GM12891 (cell line): ENCODE measurements around the gene ZNF865. TPM values are rescaled to one million over a fixed set of nuclear protein-coding genes. Genes with fewer than 3 reads are reported as not detected.
A peak's percentile ranks its signal among the peaks of the same experiment; 100 is the strongest.
"Not testable (repeated sequence)": the region's sequence is repeated elsewhere in the genome, so short reads cannot be mapped to it uniquely, and the experiment has no call there.

Experiments
- DNase-seq: peaks from one replicate; pipeline ENCODE4 v3.0.0; 2011; ENCODE audit warnings: low spot score; ENCODE audit not compliant: insufficient read length
- FAIRE-seq: peaks from 2 replicates; lab custom pipeline; 2011; peaks lifted over from hg19 to GRCh38; lab: Jason Lieb, UNC
- PAX5 ChIP-seq: IDR thresholded peaks from 2 replicates; pipeline ENCODE4 v1.6.1; 2011; ENCODE audit warnings: low read length, moderate library complexity, mild to moderate bottlenecking; ENCODE audit not compliant: insufficient read depth, severe bottlenecking
- POLR2A ChIP-seq: IDR thresholded peaks from 2 replicates; pipeline ENCODE4 v1.6.1; 2011; ENCODE audit warnings: low read depth, low read length, control low read depth
- POLR2AphosphoS5 ChIP-seq: IDR thresholded peaks from 2 replicates; pipeline ENCODE4 v1.6.1; 2011; ENCODE audit warnings: low read depth, low read length, control low read depth
- POU2F2 ChIP-seq: IDR thresholded peaks from 2 replicates; pipeline ENCODE4 v1.6.1; 2011; ENCODE audit warnings: low read depth, mild to moderate bottlenecking, control low read depth, low read length, moderate library complexity
- SPI1 ChIP-seq: IDR thresholded peaks from 2 replicates; pipeline ENCODE4 v1.6.1; 2011; ENCODE audit warnings: low read depth, low read length, control low read depth
- TAF1 ChIP-seq: IDR thresholded peaks from 2 replicates; pipeline ENCODE4 v1.6.1; 2011; ENCODE audit warnings: low read depth, low read length, control low read depth
- polyA plus RNA-seq: library from polyadenylated mRNA; unstranded; fragments of >200 nt; gene quantifications from one replicate; pipeline ENCODE4 v1.2.1, GENCODE V29; 2012; ENCODE audit warnings: low read depth, missing spikeins, inconsistent platforms; ENCODE audit not compliant: missing spikeins

The ZNF865 gene
- polyA plus RNA-seq: 4.6 TPM

GRCh38 chr19:55605637-55606470, at the start of gene ZNF865:
TSS of gene ZNF865 (plus strand) at chr19:55605647. CDS start at chr19:55613619, 7,972 bp downstream.
- TF ChIP-seq POLR2AphosphoS5: no peak; the same call in 1 of the 2 replicates
- peak; percentile 3; the same call in 1 of the 2 replicates for TF ChIP-seq TAF1
- no peak for DNase-seq
- peak; percentile 88 for FAIRE-seq

GRCh38 chr19:55559684-55560083, 45.8 kb upstream of the ZNF865 start:
- TF ChIP-seq SPI1: no peak
- no peak for TF ChIP-seq POU2F2
- no peak for TF ChIP-seq POLR2A
- TF ChIP-seq TAF1: no peak
- TF ChIP-seq PAX5: no peak
- TF ChIP-seq POLR2AphosphoS5: no peak
- DNase-seq (no peak), FAIRE-seq (no peak)

- no peak for DNase-seq
- TF ChIP-seq POLR2A (no peak), SPI1 (no peak), POLR2AphosphoS5 (no peak), PAX5 (no peak), POU2F2 (no peak), TAF1 (no peak)
Observed at GRCh38 chr19:55563261-55563690, 42.2 kb upstream of the ZNF865 start.

GRCh38 chr19:55566823-55567222, 38.6 kb upstream of the ZNF865 start:
- FAIRE-seq: no peak

More at GRCh38 chr19:55563261-55563690, 42.2 kb upstream of the ZNF865 start:
- no peak for FAIRE-seq

GRCh38 chr19:55567708-55568328, 37.6 kb upstream of the ZNF865 start:
- FAIRE-seq: no peak

More at GRCh38 chr19:55566823-55567222, 38.6 kb upstream of the ZNF865 start:
- TF ChIP-seq POU2F2 (no peak), SPI1 (no peak)
- DNase-seq: no peak

GRCh38 chr19:55569477-55569876, 36.0 kb upstream of the ZNF865 start:
- DNase-seq, FAIRE-seq: not testable (repeated sequence)

More at GRCh38 chr19:55567708-55568328, 37.6 kb upstream of the ZNF865 start:
- TF ChIP-seq POLR2AphosphoS5: no peak
- no peak for TF ChIP-seq POU2F2
- no peak for TF ChIP-seq TAF1
- DNase-seq: no peak

- not testable (repeated sequence) for DNase-seq, FAIRE-seq
Observed at GRCh38 chr19:55573929-55574328, 31.5 kb upstream of the ZNF865 start.

GRCh38 chr19:55576746-55577145, 28.7 kb upstream of the ZNF865 start:
- no peak for DNase-seq
- TF ChIP-seq PAX5: no peak
- no peak for TF ChIP-seq POLR2AphosphoS5
- no peak for TF ChIP-seq POLR2A
- TF ChIP-seq SPI1: no peak
- TF ChIP-seq POU2F2: no peak
- TF ChIP-seq TAF1: no peak
- no peak for FAIRE-seq

GRCh38 chr19:55578031-55578760, 27.3 kb upstream of the ZNF865 start:
- TF ChIP-seq SPI1 (no peak), POU2F2 (no peak), POLR2A (no peak), TAF1 (no peak), POLR2AphosphoS5 (no peak), PAX5 (no peak)
- DNase-seq: no peak
- FAIRE-seq: no peak
